Bone marrow (tissue), 2 donors: ENCODE measurements around the gene ZNF22.

Experiments
- DNase-seq, 2 donors: peaks; one replicate each; lab custom pipeline; 2025; lab: John Stamatoyannopoulos, UW

The ZNF22 gene

GRCh38 chr10:44977287-44978212, 23.2 kb upstream of the ZNF22 start:
- no peak for DNase-seq

GRCh38 chr10:44978213-44978569, 22.5 kb upstream of the ZNF22 start:
- no peak for DNase-seq

GRCh38 chr10:44978570-44979280, 22.0 kb upstream of the ZNF22 start, which contains the start of gene DEPP1:
Gene DEPP1 (minus strand): TSS chr10:44978809. CDS start chr10:44978030, 779 bp downstream.
- DNase-seq: peak in 1 of 2 donors; percentile 67

- DNase-seq: no peak
Observed at GRCh38 chr10:44979281-44980191, 21.2 kb upstream of the ZNF22 start.

GRCh38 chr10:44980309-44981171, 20.2 kb upstream of the ZNF22 start:
- DNase-seq: no peak

- peak in 1 of 2 donors; percentile 60 for DNase-seq
Observed at GRCh38 chr10:44981172-44982113, 19.3 kb upstream of the ZNF22 start.

GRCh38 chr10:44982114-44982460, 18.6 kb upstream of the ZNF22 start:
- no peak for DNase-seq

- DNase-seq: no peak
Observed at GRCh38 chr10:44982496-44982895, 18.2 kb upstream of the ZNF22 start.

GRCh38 chr10:44983066-44983894, 17.4 kb upstream of the ZNF22 start:
- no peak for DNase-seq

- DNase-seq: no peak
Observed at GRCh38 chr10:44983895-44984278, 16.8 kb upstream of the ZNF22 start.

- no peak for DNase-seq
Observed at GRCh38 chr10:44984671-44985101, 16.0 kb upstream of the ZNF22 start.

- no peak for DNase-seq
Observed at GRCh38 chr10:44985175-44985681, 15.5 kb upstream of the ZNF22 start.

GRCh38 chr10:44986179-44986578, 14.5 kb upstream of the ZNF22 start:
- DNase-seq: no peak

- DNase-seq: no peak
Observed at GRCh38 chr10:44986670-44987069, 14.1 kb upstream of the ZNF22 start.

- DNase-seq: no peak
Observed at GRCh38 chr10:44988957-44989585, 11.7 kb upstream of the ZNF22 start.

GRCh38 chr10:44989597-44990301, 11.0 kb upstream of the ZNF22 start:
- no peak for DNase-seq

GRCh38 chr10:44990302-44990655, 10.4 kb upstream of the ZNF22 start:
- peak in 1 of 2 donors; percentile 51 for DNase-seq

GRCh38 chr10:44990965-44991364, 9.8 kb upstream of the ZNF22 start:
- no peak for DNase-seq
